ENCODE data around the gene UCHL1. TPM values are rescaled to one million over a fixed set of nuclear protein-coding genes. Genes with fewer than 3 reads are reported as not detected.
"Not testable (repeated sequence)": the region's sequence is repeated elsewhere in the genome, so short reads cannot be mapped to it uniquely, and the experiment has no call there.

UCHL1 gene
- total RNA-seq, 2 experiments from 2014 or later: 2.3 to 2.6 TPM

- ChIA-PET CTCF (no interaction called here), POLR2A (no interaction called here)
These were observed 23.9 kb upstream of the UCHL1 start for GRCh38 chr4:41232856-41233255.

- ChIA-PET POLR2A (no interaction called here), CTCF (interaction anchor here (0.5 kb wide), 1 partner anchor 9 kb away, joined by 3 read pairs; no protein-coding TSS in a partner anchor)
These were observed 20.7 kb upstream of the UCHL1 start for GRCh38 chr4:41236032-41236431.

DNA sequence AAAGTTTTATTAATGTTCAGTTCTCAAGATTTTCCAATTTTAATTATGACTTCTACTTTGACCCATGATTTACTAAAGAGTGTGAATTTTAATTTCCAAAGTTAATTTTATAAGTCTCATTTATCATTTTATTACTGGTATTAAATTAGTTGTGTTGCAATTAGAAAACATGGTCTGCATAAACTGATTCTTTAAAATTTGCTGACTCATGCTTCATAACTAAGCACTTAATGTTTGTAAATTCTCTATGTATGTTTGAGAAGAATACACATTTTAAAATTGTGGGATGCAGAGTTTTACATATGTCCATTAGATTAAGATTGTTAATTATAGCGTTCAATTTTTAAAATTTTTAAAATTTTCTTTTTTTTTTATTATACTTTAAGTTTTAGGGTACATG lies 20.2 kb upstream of the UCHL1 start:
- POLR2A ChIA-PET: no interaction called here
- CTCF ChIA-PET: interaction anchor here (0.5 kb wide), 1 partner anchor 10 kb away, joined by 3 read pairs; no protein-coding TSS in a partner anchor

GRCh38 chr4:41241919-41242318 lies 14.8 kb upstream of the UCHL1 start:
- ChIA-PET CTCF (no interaction called here), POLR2A (no interaction called here)

- ChIA-PET POLR2A (no interaction called here), CTCF (no interaction called here)
These were observed 10.7 kb upstream of the UCHL1 start for GRCh38 chr4:41245983-41246382.

GRCh38 chr4:41256131-41256739 lies 493 bp upstream of the UCHL1 start:
- POLR2A ChIA-PET: no interaction called here

GRCh38 chr4:41257257-41257901 lies 651 bp downstream of the UCHL1 start:
- CTCF ChIA-PET: no interaction called here
- POLR2A ChIA-PET: no interaction called here

More at GRCh38 chr4:41256131-41256739, 493 bp upstream of the UCHL1 start:
- CTCF ChIA-PET: interaction anchor here (0.5 to 0.6 kb wide), 2 partner anchors 965 to 1845 kb away, joined by 3 to 5 read pairs; no protein-coding TSS in a partner anchor

- POLR2A ChIA-PET: no interaction called here
- CTCF ChIA-PET: no interaction called here
These were observed 1.2 kb downstream of the UCHL1 start for GRCh38 chr4:41257906-41258305.

GRCh38 chr4:41258783-41259182 lies 2.1 kb downstream of the UCHL1 start:
- ChIA-PET CTCF (no interaction called here), POLR2A (no interaction called here)

DNA sequence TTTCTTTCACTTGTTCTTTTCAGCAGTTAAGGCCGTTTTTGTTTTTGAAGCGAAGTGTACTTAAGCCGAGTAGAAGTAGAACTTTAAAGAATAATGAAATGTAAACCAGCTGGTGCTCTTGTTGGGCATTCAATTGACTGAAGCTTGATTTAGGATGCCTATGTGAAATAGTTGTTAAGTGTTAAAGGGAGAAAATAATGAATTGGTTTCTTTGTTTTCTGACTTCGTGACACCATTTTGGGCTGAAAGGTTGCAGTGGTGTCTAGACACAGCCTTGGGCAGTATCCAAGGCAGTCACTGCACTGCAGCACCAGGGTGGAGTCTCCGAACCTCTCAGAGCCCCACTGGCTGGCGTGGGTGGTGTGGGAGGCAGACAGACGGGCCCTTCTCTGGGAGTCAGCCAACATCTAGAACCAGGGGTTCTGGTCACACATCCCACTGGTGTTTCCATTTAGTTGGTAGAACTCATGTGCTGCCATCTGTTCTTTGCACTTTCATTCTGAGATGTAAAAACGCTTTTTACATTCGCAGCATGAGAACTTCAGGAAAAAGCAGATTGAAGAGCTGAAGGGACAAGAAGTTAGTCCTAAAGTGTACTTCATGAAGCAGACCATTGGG lies 3.5 kb downstream of the UCHL1 start:
- POLR2A ChIA-PET: no interaction called here
- CTCF ChIA-PET: interaction anchor here (1.4 kb wide), 1 partner anchor 12 kb away, joined by 3 read pairs; no protein-coding TSS in a partner anchor

DNA sequence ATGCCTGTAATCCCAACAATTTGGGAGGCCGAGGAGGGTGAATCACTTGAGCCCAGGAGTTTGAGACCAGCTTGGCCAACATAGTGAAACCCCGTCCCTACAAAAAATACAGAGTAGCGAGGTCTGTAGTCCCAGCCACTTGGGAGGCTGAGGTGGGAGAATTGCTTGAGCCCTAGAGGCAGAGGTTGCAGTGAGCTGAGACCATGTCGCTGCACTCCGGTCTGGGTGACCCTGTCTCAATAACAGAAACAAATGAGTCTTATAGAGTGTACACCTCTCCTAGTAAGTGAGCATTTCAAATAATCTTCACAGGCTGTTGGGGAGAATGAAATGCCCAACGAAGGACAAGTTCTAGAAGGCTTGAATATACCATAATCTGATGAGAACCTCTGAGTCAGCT lies 5.5 kb downstream of the UCHL1 start:
- POLR2A ChIA-PET: no interaction called here
- CTCF ChIA-PET: no interaction called here

GRCh38 chr4:41264212-41264611 lies 7.5 kb downstream of the UCHL1 start:
- ChIA-PET POLR2A (no interaction called here), CTCF (no interaction called here)

GRCh38 chr4:41267997-41268396 lies 11.3 kb downstream of the UCHL1 start:
- CTCF ChIA-PET: no interaction called here

DNA sequence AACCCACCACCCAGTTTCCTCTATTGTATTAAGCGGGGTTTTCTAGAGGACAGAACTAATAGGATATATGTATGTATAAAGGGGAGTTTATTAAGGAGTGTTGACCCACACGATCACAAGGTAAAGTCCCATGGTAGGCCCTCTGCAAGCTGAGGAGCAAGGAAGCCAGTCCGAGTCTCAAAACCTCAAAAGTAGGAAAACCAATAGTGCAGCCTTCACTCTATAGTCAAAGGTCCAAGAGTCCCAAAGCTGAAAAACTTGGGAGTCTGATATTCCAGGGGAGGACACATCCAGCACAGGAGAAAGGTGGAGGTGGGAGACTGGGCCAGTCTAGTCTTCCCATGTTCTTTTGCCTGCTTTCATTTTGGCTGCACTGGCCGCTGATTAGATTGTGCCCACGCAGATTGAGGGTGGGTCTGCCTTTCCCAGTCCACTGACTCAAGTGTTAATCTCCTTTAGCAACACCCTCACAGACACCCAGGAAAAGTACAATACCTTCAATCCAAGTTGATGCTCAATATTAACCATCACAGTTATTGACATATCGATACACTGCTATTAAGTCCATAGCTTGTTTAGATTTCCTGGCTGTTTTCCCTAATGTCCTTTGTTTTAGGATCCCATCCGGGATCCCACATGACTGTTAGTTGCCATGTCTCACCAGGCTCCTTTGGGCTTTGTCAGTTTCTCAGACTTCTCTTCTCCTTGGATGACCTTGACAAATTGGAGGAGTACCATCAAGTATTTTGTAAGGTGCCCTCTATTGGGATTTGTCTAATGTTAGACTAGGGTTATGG lies 12.2 kb downstream of the UCHL1 start:
- ChIA-PET CTCF (no interaction called here), POLR2A (no interaction called here)

More at GRCh38 chr4:41267997-41268396, 11.3 kb downstream of the UCHL1 start:
- POLR2A ChIA-PET: no interaction called here

GRCh38 chr4:41269682-41270081 lies 13.0 kb downstream of the UCHL1 start:
- CTCF ChIA-PET: no interaction called here
- POLR2A ChIA-PET: no interaction called here

- CTCF ChIA-PET, POLR2A ChIA-PET: not testable (repeated sequence)
These were observed 19.2 kb downstream of the UCHL1 start for GRCh38 chr4:41275931-41276330.

GRCh38 chr4:41280010-41280409 lies 23.3 kb downstream of the UCHL1 start:
- ChIA-PET POLR2A (no interaction called here), CTCF (interaction anchor here (0.9 to 1.4 kb wide), 3 partner anchors 38 to 608 kb away, joined by 3 to 4 read pairs (median 3); no protein-coding TSS in a partner anchor)

DNA sequence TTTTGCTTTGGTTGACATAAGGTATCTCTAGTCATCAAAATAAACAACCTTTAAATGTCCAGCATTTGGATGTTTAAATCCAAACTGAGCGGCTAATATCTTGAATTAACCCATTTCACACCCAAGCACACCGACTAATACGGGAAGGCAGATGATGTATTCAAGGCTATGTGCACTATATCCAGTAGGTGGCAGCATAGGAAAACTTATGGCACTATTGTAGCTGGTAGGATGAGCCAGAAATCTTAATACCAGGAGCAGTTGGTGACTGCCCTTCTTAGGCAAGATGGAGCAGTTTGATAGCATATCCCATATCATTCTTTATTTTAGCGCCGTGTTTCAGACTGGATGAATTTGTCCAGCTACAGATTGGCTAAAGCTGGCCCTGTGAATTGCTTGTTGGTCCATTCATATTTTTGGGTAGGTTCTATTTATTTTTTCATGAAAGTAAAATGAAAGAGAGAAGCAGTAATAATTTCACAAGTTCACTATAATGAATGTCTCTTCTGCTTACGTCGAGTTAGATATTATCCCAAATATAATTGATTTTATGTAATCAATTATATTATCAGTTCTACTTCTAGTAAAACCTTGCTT lies 24.4 kb downstream of the UCHL1 start:
- POLR2A ChIA-PET: no interaction called here

DNA sequence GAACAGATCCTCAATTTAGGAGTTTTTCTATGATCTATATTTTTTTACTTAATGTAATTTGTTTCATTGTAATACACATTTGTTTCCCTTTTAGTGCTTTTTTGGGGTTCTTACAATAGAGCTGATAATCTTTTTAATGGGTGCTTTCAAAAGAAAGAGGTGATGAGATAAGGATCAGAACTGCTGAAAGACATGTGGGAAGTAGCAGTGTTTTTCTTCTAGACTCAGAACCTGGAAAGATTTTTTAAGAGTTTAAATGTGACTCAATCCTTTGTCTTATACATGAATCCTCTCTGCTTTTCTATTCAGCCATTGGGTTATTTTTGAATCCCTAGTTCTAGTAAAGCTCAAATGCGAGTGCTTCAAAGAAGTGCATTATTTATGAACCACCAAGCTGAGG lies 25.6 kb downstream of the UCHL1 start:
- CTCF ChIA-PET: no interaction called here
- POLR2A ChIA-PET: no interaction called here

More for the DNA sequence above, 24.4 kb downstream of the UCHL1 start:
- CTCF ChIA-PET: interaction anchor here (0.9 to 1.4 kb wide), 4 partner anchors 13 to 607 kb away, joined by 3 to 4 read pairs (median 3); no protein-coding TSS in a partner anchor
